SU-DHL-6 (cell line): ENCODE results near the gene EFNA1.
A peak's percentile ranks its signal among the peaks of the same experiment; 100 is the strongest.
"Not testable (repeated sequence)": the region's sequence is repeated elsewhere in the genome, so short reads cannot be mapped to it uniquely, and the experiment has no call there.

ENCODE experiments used
- H2AFZ ChIP-seq: fragments of 200-600 bp; sonication (generic); 2 replicates; pipeline ENCODE4 v1.6.1; 2014; ENCODE audit warnings: low read depth, mild to moderate bottlenecking, moderate library complexity, mixed read lengths, antibody characterized with exemption, low read length; ENCODE audit not compliant: severe bottlenecking
- H3F3A ChIP-seq: fragments of 200-600 bp; shearing (Covaris generic); 2 replicates; pipeline ENCODE4 v1.6.0; 2016; ENCODE audit warnings: antibody characterized with exemption, mild to moderate bottlenecking; ENCODE audit not compliant: insufficient read depth
- H3K27ac ChIP-seq: fragments of 200-600 bp; sonication (generic); 2 replicates; pipeline ENCODE4 v1.5.1; 2016; ENCODE audit warnings: low read depth, mild to moderate bottlenecking, low read length, moderate library complexity, mixed read lengths
- H3K27me3 ChIP-seq: fragments of 200-600 bp; sonication (generic), shearing (Covaris generic); 2 replicates; pipeline ENCODE4 v1.6.0; 2014; ENCODE audit warnings: mild to moderate bottlenecking, low read length
- H3K36me3 ChIP-seq: fragments of 200-600 bp; sonication (generic); 2 replicates; pipeline ENCODE4 v1.6.1; 2014; ENCODE audit warnings: mild to moderate bottlenecking, low read length, mixed read lengths
- H3K4me2 ChIP-seq: fragments of 300-600, 200-600 bp; shearing (Covaris generic), sonication (generic); 2 replicates; pipeline ENCODE4 v1.6.0; 2014; ENCODE audit warnings: low read length, low read depth, mild to moderate bottlenecking; ENCODE audit not compliant: poor library complexity, severe bottlenecking
- H3K4me3 ChIP-seq: fragments of 200-600 bp; sonication (generic); 2 replicates; pipeline ENCODE4 v1.5.1; 2014; ENCODE audit warnings: antibody characterized with exemption, low read length, mild to moderate bottlenecking, mixed read lengths; ENCODE audit not compliant: insufficient read depth, poor library complexity, severe bottlenecking
- H3K79me2 ChIP-seq: fragments of 200-600 bp; sonication (generic); 2 replicates; pipeline ENCODE4 v1.6.1; 2014; ENCODE audit warnings: mild to moderate bottlenecking, low read length, moderate library complexity; ENCODE audit not compliant: insufficient read depth
- H3K9ac ChIP-seq: fragments of 200-600 bp; sonication (generic); 2 replicates; pipeline ENCODE4 v1.7.0; 2014; ENCODE audit warnings: mild to moderate bottlenecking, low read length
- H3K9me2 ChIP-seq: fragments of 200-600 bp; sonication (generic); replicated peaks from 2 replicates; pipeline ENCODE4 v1.6.1; 2014; ENCODE audit warnings: low read length; ENCODE audit not compliant: insufficient read depth
- H3K9me3 ChIP-seq: fragments of 200-600 bp; sonication (generic); 2 replicates; pipeline ENCODE4 v1.6.1; 2014; ENCODE audit warnings: low read length, mixed read lengths; ENCODE audit not compliant: insufficient read depth
- H4K20me1 ChIP-seq: fragments of 200-600 bp; sonication (generic); 2 replicates; pipeline ENCODE4 v1.6.1; 2014; ENCODE audit warnings: low read depth, mild to moderate bottlenecking, antibody characterized with exemption, low read length, moderate library complexity, mixed read lengths
- EZH2phosphoT487 ChIP-seq: fragments of 200-600 bp; sonication (generic), shearing (Covaris generic); conservative IDR thresholded peaks from 2 replicates; pipeline ENCODE4 v1.6.1; 2018; ENCODE audit warnings: mild to moderate bottlenecking, antibody characterized with exemption, low read length, moderate library complexity, mixed read lengths
- TF ChIP-seq, protein P1 (sequence below): fragments of 200-600 bp; sonication (generic); IDR thresholded peaks from one replicate; pipeline ENCODE4 v1.5.1; 2017; ENCODE audit warnings: antibody characterized with exemption, mild to moderate bottlenecking, low read length, moderate library complexity; ENCODE audit not compliant: insufficient read depth, poor library complexity, severe bottlenecking

Gene EFNA1

DNA sequence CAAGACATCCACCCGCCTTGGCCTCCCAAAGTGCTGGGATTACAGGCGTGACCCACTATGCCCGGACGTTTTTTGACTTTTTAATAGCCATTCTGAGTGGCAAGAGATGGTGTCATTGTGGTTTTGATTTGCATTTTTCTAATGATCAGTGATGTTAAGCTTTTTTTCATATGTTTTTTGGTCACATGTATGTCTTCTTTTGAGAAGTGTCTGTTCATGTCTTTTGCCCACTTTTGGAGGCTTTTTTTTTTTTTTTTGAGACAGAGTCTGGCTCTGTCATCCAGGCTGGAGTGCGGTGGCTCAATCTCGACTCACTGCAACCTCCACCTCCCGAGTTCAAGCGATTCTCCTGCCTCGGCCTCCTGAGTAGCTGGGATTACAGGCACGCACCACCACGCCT is 36.9 kb downstream of the EFNA1 start:
- not testable (repeated sequence) for H3K36me3 ChIP-seq, H2AFZ ChIP-seq, H3K27ac ChIP-seq, H3K9me3 ChIP-seq, H3K4me2 ChIP-seq, H3F3A ChIP-seq, H3K4me3 ChIP-seq, H3K79me2 ChIP-seq, H4K20me1 ChIP-seq, H3K27me3 ChIP-seq, H3K9me2 ChIP-seq, H3K9ac ChIP-seq

DNA sequence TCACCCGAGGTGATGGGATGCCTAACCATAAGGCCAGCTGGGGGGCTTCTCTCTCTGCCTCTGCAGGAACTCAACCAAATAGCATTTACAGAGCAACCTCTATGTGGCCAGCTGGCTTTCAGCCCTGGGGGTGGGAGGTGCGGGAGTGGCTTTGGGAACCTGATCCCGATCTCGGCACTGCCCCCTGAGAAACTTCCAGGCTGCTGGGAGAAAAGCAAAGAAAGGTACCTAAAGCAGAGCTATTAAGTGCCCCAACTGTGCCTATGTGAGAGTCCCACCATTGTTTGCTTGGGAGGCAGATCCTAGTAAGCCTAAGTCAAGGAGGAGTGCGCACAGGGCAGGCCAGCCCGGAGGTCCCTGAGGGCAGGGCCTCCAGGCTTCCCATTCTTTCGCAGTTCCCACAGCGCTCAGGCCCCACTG is 38.4 kb downstream of the EFNA1 start:
- TF ChIP-seq, protein P1, sequence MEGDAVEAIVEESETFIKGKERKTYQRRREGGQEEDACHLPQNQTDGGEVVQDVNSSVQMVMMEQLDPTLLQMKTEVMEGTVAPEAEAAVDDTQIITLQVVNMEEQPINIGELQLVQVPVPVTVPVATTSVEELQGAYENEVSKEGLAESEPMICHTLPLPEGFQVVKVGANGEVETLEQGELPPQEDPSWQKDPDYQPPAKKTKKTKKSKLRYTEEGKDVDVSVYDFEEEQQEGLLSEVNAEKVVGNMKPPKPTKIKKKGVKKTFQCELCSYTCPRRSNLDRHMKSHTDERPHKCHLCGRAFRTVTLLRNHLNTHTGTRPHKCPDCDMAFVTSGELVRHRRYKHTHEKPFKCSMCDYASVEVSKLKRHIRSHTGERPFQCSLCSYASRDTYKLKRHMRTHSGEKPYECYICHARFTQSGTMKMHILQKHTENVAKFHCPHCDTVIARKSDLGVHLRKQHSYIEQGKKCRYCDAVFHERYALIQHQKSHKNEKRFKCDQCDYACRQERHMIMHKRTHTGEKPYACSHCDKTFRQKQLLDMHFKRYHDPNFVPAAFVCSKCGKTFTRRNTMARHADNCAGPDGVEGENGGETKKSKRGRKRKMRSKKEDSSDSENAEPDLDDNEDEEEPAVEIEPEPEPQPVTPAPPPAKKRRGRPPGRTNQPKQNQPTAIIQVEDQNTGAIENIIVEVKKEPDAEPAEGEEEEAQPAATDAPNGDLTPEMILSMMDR: no peak
- H3K9me2 ChIP-seq: no peaks in the 10 kb centered on the region
- H3K36me3 ChIP-seq: no peaks in the 10 kb centered on the region
- H3K9me3 ChIP-seq: no peaks in the 10 kb centered on the region
- H3F3A ChIP-seq: no peaks in the 10 kb centered on the region
- H3K27me3 ChIP-seq: no peaks in the 10 kb centered on the region
- H3K4me2 ChIP-seq: no peak overlapping the region
- H3K79me2 ChIP-seq: no peaks in the 10 kb centered on the region
- H4K20me1 ChIP-seq: no peaks in the 10 kb centered on the region
- no peak overlapping the region for H3K27ac ChIP-seq
- H3K9ac ChIP-seq: no peak overlapping the region
- H3K4me3 ChIP-seq: no peak overlapping the region
- H2AFZ ChIP-seq: no peak overlapping the region

DNA sequence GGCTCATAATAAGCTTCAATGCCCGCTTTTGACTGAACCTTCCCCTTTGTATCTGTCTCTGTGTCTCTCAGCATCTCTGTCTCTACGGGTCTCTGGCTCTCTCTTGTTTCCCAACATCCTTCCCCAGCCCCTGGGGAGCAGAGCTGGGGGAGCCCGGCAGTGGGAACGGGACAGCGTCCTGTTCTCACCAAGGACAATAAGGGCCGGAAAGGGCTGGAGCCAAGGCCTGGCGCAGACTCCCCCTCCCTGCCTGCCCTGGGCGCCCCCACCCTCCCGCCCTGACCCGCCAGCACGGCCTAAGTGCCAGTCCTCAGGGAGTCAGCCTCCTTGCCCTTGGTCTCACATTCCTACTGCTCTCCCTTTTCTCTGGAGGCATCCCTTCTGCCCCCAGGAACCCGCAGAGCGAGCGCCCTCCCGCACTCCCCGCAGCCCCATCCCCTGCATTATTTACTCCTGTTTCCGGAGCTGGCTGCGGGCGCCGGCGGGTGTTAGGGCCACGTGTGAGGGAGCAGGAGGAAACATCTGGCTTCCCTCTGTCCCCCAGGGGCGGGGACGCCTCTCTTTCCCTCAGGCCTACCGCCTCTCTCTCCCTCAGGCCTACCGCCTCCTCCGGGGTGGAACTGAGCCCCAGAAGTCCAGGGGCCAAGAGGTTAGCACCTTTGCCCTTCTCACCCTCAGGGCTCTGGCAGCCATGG is 38.9 kb downstream of the EFNA1 start:
- no peaks in the 10 kb centered on the region for H3K9me3 ChIP-seq
- H3K79me2 ChIP-seq: no peaks in the 10 kb centered on the region
- TF ChIP-seq EZH2phosphoT487: no peak
- TF ChIP-seq, protein P1: no peak
- no peak overlapping the region for H3K9ac ChIP-seq
- H3K27me3 ChIP-seq: no peaks in the 10 kb centered on the region
- no peaks in the 10 kb centered on the region; the same call in 1 of the 2 replicates for H3F3A ChIP-seq
- peak overlapping the region; percentile 11 for H3K4me2 ChIP-seq
- no peaks in the 10 kb centered on the region for H3K36me3 ChIP-seq
- H4K20me1 ChIP-seq: no peaks in the 10 kb centered on the region
- H3K9me2 ChIP-seq: no peaks in the 10 kb centered on the region
- no peak overlapping the region for H3K4me3 ChIP-seq
- no peak overlapping the region for H3K27ac ChIP-seq
- H2AFZ ChIP-seq: peak overlapping the region; percentile 85

DNA sequence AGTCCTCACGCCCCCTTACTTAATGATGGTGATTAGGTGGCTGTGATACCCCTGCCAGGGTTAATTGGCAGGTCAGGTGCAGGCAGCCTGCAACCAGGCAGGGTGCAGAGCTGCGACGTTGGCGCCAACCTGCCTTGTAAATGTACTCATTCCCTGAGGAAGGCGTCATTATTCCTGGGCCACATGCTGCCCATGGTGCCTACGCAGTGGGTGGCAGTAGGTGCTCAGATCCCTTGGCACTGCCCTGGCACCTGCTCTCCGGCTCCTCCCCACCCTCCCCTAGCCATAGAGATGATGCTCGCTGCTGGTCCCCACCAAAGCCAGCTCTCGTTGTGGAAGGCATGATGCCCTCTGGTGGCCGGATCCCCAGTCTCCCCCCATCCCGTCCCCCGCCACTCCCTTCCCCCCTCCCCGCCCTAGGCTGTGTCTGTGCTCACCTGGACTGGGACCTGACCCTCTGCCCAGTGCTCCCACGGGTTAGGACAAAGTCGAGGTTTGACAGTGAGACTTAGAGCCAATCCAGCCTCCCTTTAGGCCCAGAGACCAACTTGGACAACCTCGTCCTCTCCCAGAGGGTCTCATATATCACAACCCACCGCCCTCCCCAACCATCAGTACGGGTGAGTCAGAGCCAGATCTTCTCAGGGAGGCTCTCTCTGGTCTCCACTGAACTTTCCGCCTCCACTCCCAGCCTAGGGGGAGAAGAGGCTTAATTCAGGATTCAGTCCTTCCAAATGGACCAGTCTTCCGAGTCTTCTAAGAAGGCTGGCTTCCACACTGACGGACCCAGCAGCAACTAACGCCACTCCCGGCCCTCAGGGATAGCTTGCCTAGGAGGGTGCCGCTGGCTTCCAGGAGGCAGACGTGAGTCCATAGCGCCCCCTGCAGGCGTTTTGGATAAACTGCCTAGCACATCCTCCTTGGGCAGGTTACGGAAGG is 39.8 kb downstream of the EFNA1 start:
- peaks cover 8% of the 10 kb centered on the region for H3K79me2 ChIP-seq
- TF ChIP-seq EZH2phosphoT487: no peak
- TF ChIP-seq, protein P1: peak; percentile 84
- H3K27ac ChIP-seq: no peak overlapping the region
- H4K20me1 ChIP-seq: no peaks in the 10 kb centered on the region
- H3K9ac ChIP-seq: no peak overlapping the region; the same call in 1 of the 2 replicates
- no peaks in the 10 kb centered on the region for H3K9me3 ChIP-seq
- H3F3A ChIP-seq: no peaks in the 10 kb centered on the region; the same call in 1 of the 2 replicates
- no peaks in the 10 kb centered on the region for H3K27me3 ChIP-seq
- peak overlapping the region; percentile 91 for H2AFZ ChIP-seq
- H3K4me2 ChIP-seq: peak overlapping the region; percentile 51
- no peaks in the 10 kb centered on the region for H3K36me3 ChIP-seq
- H3K9me2 ChIP-seq: no peaks in the 10 kb centered on the region
- H3K4me3 ChIP-seq: no peak overlapping the region

DNA sequence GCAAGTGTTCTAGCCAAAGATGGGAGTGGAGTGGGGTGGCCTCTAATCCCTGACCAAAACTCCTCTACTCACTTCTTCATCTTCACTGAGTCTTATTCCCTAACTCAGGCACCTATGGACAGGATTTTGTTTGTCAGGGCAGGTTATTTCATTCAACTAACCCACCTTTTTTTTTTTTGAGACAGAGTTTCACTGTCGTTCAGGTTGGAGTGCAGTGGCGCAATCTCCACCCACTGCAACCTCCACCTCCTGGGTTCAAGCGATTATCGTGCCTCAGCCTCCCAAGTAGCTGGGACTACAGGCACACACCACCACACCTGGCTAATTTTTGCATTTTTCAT is 40.4 kb downstream of the EFNA1 start:
- not testable (repeated sequence) for H2AFZ ChIP-seq, H3K36me3 ChIP-seq, H4K20me1 ChIP-seq, H3K4me3 ChIP-seq, H3K4me2 ChIP-seq, H3K27ac ChIP-seq, H3F3A ChIP-seq, H3K9ac ChIP-seq, H3K9me2 ChIP-seq, H3K27me3 ChIP-seq, H3K9me3 ChIP-seq
- peaks cover 14% of the 10 kb centered on the region for H3K79me2 ChIP-seq
